Lower leg skin (tissue), 3 donors: ENCODE data around the gene CD34.

Experiments used
- POLR2A ChIP-seq, 2 donors: fragments of 450-650 bp; IDR thresholded peaks; one replicate each; pipeline ENCODE4 v1.6.1; 2016 to 2017; ENCODE audit warnings: antibody characterized with exemption in 2 of 2, mild to moderate bottlenecking in 1 of 2, moderate library complexity in 1 of 2
- TF ChIP-seq, protein P1 (sequence below), 3 donors: fragments of 450-650 bp; IDR thresholded peaks; one replicate each; pipeline ENCODE4 v1.5.1; 2016; ENCODE audit warnings: antibody characterized with exemption in 3 of 3, mild to moderate bottlenecking in 3 of 3, moderate library complexity in 2 of 3

DNA sequence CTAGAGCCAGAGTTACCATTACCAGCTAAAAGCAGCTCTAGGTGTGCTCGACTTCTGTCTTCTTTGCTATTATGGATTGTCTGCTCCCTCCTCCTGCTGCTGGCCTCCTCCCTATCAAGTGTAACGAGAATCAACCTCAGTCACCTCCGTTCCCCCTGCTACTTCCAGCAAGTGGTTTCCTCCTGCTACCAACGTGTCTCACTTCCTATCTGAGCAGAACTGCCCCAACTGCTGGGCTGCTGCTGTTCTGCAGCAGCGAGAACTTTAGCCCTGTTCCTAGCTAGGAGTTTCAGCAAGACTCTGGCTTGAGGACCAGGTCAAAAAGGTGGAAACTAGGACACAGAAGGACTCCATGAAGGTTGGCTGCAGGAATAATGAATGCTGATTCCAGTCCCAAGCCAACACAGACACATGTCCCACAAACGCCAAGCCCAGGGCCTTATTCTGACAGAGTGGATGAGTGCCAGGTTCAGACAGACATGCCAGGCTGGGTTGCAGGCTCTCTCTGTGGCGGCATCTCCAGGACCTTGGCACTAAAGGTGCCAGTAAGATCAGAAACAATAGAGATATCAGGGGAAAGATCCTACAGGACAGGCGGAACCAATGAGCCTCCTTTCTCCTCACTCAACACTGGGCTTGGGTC, 46.9 kb downstream of the CD34 start:
- TF ChIP-seq POLR2A (IDR thresholded peaks at IDR 0.05) = no peak
- TF ChIP-seq, protein P1, sequence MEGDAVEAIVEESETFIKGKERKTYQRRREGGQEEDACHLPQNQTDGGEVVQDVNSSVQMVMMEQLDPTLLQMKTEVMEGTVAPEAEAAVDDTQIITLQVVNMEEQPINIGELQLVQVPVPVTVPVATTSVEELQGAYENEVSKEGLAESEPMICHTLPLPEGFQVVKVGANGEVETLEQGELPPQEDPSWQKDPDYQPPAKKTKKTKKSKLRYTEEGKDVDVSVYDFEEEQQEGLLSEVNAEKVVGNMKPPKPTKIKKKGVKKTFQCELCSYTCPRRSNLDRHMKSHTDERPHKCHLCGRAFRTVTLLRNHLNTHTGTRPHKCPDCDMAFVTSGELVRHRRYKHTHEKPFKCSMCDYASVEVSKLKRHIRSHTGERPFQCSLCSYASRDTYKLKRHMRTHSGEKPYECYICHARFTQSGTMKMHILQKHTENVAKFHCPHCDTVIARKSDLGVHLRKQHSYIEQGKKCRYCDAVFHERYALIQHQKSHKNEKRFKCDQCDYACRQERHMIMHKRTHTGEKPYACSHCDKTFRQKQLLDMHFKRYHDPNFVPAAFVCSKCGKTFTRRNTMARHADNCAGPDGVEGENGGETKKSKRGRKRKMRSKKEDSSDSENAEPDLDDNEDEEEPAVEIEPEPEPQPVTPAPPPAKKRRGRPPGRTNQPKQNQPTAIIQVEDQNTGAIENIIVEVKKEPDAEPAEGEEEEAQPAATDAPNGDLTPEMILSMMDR (IDR thresholded peaks at IDR 0.05) = no peak
